ENCODE data around the gene EHMT2. TPM values are rescaled to one million over a fixed set of nuclear protein-coding genes. Genes with fewer than 3 reads are reported as not detected.

The EHMT2 gene
- total RNA-seq, 2 donors from 2014 or later: 113 to 121 TPM

Other genes with a start within 250 kb of the EHMT2 start
- gene BAG6, start 245.0 kb downstream of the EHMT2 start, total RNA-seq: 100 to 1,000 TPM; 413 to 428 TPM
- 1 to 10 TPM; 1.6 to 3.2 TPM for gene APOM, start 241.8 kb downstream of the EHMT2 start, total RNA-seq
- 10 to 100 TPM; 14.0 to 14.9 TPM for gene C6orf47, start 236.9 kb downstream of the EHMT2 start, total RNA-seq
- gene GPANK1, start 232.7 kb downstream of the EHMT2 start, total RNA-seq: 10 to 100 TPM; 16.1 to 21.3 TPM
- gene CSNK2B, start 231.6 kb downstream of the EHMT2 start, total RNA-seq: 100 to 1,000 TPM; 155 to 171 TPM
- gene LY6G5B, start 227.7 kb downstream of the EHMT2 start, total RNA-seq: 10 to 100 TPM; 13.9 to 17.0 TPM
- 1 to 10 TPM in 1 of 2 donors, under 1 TPM in 1; 0.93 to 2.0 TPM for gene LY6G5C, start 216.6 kb downstream of the EHMT2 start, total RNA-seq
- 10 to 100 TPM; 38.3 to 59.5 TPM for gene ABHD16A, start 194.4 kb downstream of the EHMT2 start, total RNA-seq
- not detected for gene LY6G6F, start 190.8 kb downstream of the EHMT2 start, total RNA-seq
- gene LY6G6D, start 182.3 kb downstream of the EHMT2 start, total RNA-seq: not detected
- under 1 TPM; 0.29 to 0.38 TPM for gene LY6G6C, start 176.0 kb downstream of the EHMT2 start, total RNA-seq
- not detected for gene MPIG6B, start 174.3 kb downstream of the EHMT2 start, total RNA-seq
- gene DDAH2, start 168.4 kb downstream of the EHMT2 start, total RNA-seq: 100 to 1,000 TPM; 150 to 153 TPM
- 100 to 1,000 TPM; 289 to 380 TPM for gene CLIC1, start 161.2 kb downstream of the EHMT2 start, total RNA-seq
- 10 to 100 TPM; 35.7 to 57.2 TPM for gene MSH5, start 157.7 kb downstream of the EHMT2 start, total RNA-seq
- gene SAPCD1, start 135.0 kb downstream of the EHMT2 start, total RNA-seq: 1 to 10 TPM; 7.9 to 8.4 TPM
- under 1 TPM; 0.64 to 0.95 TPM for gene VWA7, start 120.4 kb downstream of the EHMT2 start, total RNA-seq
- gene VARS1, start 101.9 kb downstream of the EHMT2 start, total RNA-seq: 10 to 100 TPM; 81.4 to 83.1 TPM
- gene LSM2, start 90.7 kb downstream of the EHMT2 start, total RNA-seq: 100 to 1,000 TPM; 106 to 119 TPM
- gene HSPA1L, start 82.4 kb downstream of the EHMT2 start, total RNA-seq: 1 to 10 TPM; 1.2 to 1.5 TPM
- gene HSPA1A, start 82.2 kb downstream of the EHMT2 start, total RNA-seq: 10 to 100 TPM; 53.1 to 62.6 TPM
- 10 to 100 TPM; 61.8 to 83.9 TPM for gene HSPA1B, start 70.0 kb downstream of the EHMT2 start, total RNA-seq
- gene NEU1, start 34.9 kb downstream of the EHMT2 start, total RNA-seq: 10 to 100 TPM; 42.4 to 50.7 TPM
- gene SLC44A4, start 18.7 kb downstream of the EHMT2 start, total RNA-seq: 1 to 10 TPM; 1.3 to 3.6 TPM
- 10 to 100 TPM; 25.4 to 29.9 TPM for gene ZBTB12, start 4.4 kb upstream of the EHMT2 start, total RNA-seq
- gene C2, start 30.0 kb upstream of the EHMT2 start, total RNA-seq: 1 to 10 TPM in 1 of 2 donors, under 1 TPM in 1; 0.29 to 1.0 TPM
- gene CFB, start 48.4 kb upstream of the EHMT2 start, total RNA-seq: under 1 TPM; 0.51 to 0.66 TPM
- gene NELFE, start 61.3 kb upstream of the EHMT2 start, total RNA-seq: 100 to 1,000 TPM in 1 of 2 donors, 10 to 100 TPM in 1; 90.3 to 132 TPM
- gene SKIC2, start 61.5 kb upstream of the EHMT2 start, total RNA-seq: 100 to 1,000 TPM in 1 of 2 donors, 10 to 100 TPM in 1; 95.8 to 103 TPM
- gene DXO, start 74.4 kb upstream of the EHMT2 start, total RNA-seq: 10 to 100 TPM; 19.2 to 22.3 TPM
- gene C4A, start 84.4 kb upstream of the EHMT2 start, total RNA-seq: 1 to 10 TPM; 4.5 to 6.2 TPM
- 1 to 10 TPM; 3.7 to 5.5 TPM for gene C4B, start 117.1 kb upstream of the EHMT2 start, total RNA-seq
- gene CYP21A2, start 140.7 kb upstream of the EHMT2 start, total RNA-seq: under 1 TPM in 1 of 2 donors, not detected in 1; 0.35 TPM
- 1 to 10 TPM; 4.0 to 9.3 TPM for gene TNXB, start 211.6 kb upstream of the EHMT2 start, total RNA-seq
- 10 to 100 TPM; 54.5 to 60.3 TPM for gene ATF6B, start 230.5 kb upstream of the EHMT2 start, total RNA-seq
- 1 to 10 TPM; 9.2 to 9.6 TPM for gene FKBPL, start 232.6 kb upstream of the EHMT2 start, total RNA-seq

Data from endodermal cell (in vitro differentiated cells).